GM23248 (cell line): Measurements from ENCODE around the gene LCT. TPM values are rescaled to one million over a fixed set of nuclear protein-coding genes. Genes with fewer than 3 reads are reported as not detected.

Source experiments
- DNase-seq: peaks from one replicate; pipeline ENCODE4 v3.0.0-alpha.2; 2015
- H2AFZ ChIP-seq: fragments of 200-600 bp; sonication (generic); 2 replicates; pipeline ENCODE4 v1.6.1; 2016; ENCODE audit warnings: antibody characterized with exemption
- H3F3A ChIP-seq: fragments of 200-600 bp; sonication (generic); 2 replicates; pipeline ENCODE4 v1.6.1; 2016; ENCODE audit warnings: mild to moderate bottlenecking, antibody characterized with exemption, mixed run types; ENCODE audit not compliant: insufficient read depth
- H3K27ac ChIP-seq: fragments of 200-600 bp; sonication (generic); 2 replicates; pipeline ENCODE4 v1.5.1; 2016; ENCODE audit warnings: mild to moderate bottlenecking
- H3K27me3 ChIP-seq: fragments of 200-600 bp; sonication (generic); replicated peaks from 2 replicates; pipeline ENCODE4 v1.6.1; 2016; ENCODE audit warnings: mild to moderate bottlenecking; ENCODE audit not compliant: insufficient read depth
- H3K36me3 ChIP-seq: fragments of 200-600 bp; sonication (generic); 2 replicates; pipeline ENCODE4 v1.6.1; 2016; ENCODE audit warnings: low read depth, mild to moderate bottlenecking
- H3K4me1 ChIP-seq: fragments of 200-600 bp; sonication (generic); 2 replicates; pipeline ENCODE4 v1.6.1; 2016; ENCODE audit warnings: mild to moderate bottlenecking; ENCODE audit not compliant: insufficient read depth
- H3K4me2 ChIP-seq: fragments of 200-600 bp; sonication (generic); one replicate; pipeline ENCODE4 v1.6.1; 2016; ENCODE audit warnings: mild to moderate bottlenecking; ENCODE audit not compliant: unreplicated experiment
- H3K4me3 ChIP-seq: fragments of 200-600 bp; sonication (generic); 2 replicates; pipeline ENCODE4 v1.5.1; 2016; ENCODE audit warnings: mild to moderate bottlenecking
- H3K79me2 ChIP-seq: fragments of 200-600 bp; sonication (generic); 2 replicates; pipeline ENCODE4 v1.6.1; 2016; ENCODE audit warnings: mild to moderate bottlenecking; ENCODE audit not compliant: insufficient read depth
- H3K9ac ChIP-seq: fragments of 200-600 bp; sonication (generic); 2 replicates; pipeline ENCODE4 v1.6.1; 2016; ENCODE audit warnings: mild to moderate bottlenecking
- H3K9me2 ChIP-seq: fragments of 200-600 bp; sonication (generic); 2 replicates; pipeline ENCODE4 v1.6.1; 2016; ENCODE audit warnings: mixed run types, mild to moderate bottlenecking, moderate library complexity; ENCODE audit not compliant: insufficient read depth
- H3K9me3 ChIP-seq: fragments of 200-600 bp; sonication (generic); one replicate; pipeline ENCODE4 v1.6.1; 2017; ENCODE audit warnings: low read depth
- H4K20me1 ChIP-seq: fragments of 200-600 bp; sonication (generic); 2 replicates; pipeline ENCODE4 v1.6.0; 2016; ENCODE audit not compliant: insufficient read depth
- EZH2 ChIP-seq: fragments of 200-600 bp; sonication (generic); IDR thresholded peaks from 2 replicates; pipeline ENCODE4 v1.6.1; 2018; ENCODE audit warnings: antibody characterized with exemption, mild to moderate bottlenecking; ENCODE audit not compliant: insufficient read depth, poor library complexity, severe bottlenecking
- EZH2phosphoT487 ChIP-seq: fragments of 200-600 bp; sonication (generic); IDR thresholded peaks from 2 replicates; pipeline ENCODE4 v1.6.1; 2018; ENCODE audit warnings: antibody characterized with exemption, moderate library complexity, mild to moderate bottlenecking, low read depth; ENCODE audit not compliant: insufficient read depth
- WGBS, 2 experiments: methylation state at CpG; one replicate each; pipeline ENCODE4 v1.1.6; 2015 to 2017; ENCODE audit warnings: low lambda C conversion rate in 2 of 2, low coverage in 1 of 2; ENCODE audit errors: missing lambda C conversion rate in 2 of 2; 5-methylcytosine and 5-hydroxymethylcytosine counted together
- in situ Hi-C: fragments of 300-500 bp; cut with MboI; formaldehyde crosslinking; loops from 2 replicates; pipeline ENCODE4 v1.15.0; 2020
- polyA plus RNA-seq: library from polyadenylated mRNA; unstranded; fragments of >200 nt; fragmentation: Nextera tagmentation; extraction: Ambion mirVana; gene quantifications from 2 replicates; pipeline ENCODE4 v1.2.1, GENCODE V29; 2016
- total RNA-seq: library from RNA; depleted of rRNA; stranded (reverse); fragments of >200 nt; shearing (Covaris generic); gene quantifications from 2 replicates; pipeline ENCODE4 v1.2.3, GENCODE V29; 2014

LCT gene
- total and polyA plus RNA-seq, 2 experiments from 2014 or later, result under 0.01 TPM; not detected in 1

GRCh38 chr2:135876066-135876711 lies 39.2 kb upstream of the LCT start, which contains the start of gene MCM6:
TSS of gene MCM6 (minus strand) at chr2:135876443. CDS start at chr2:135876365, 78 bp downstream.
- DNase-seq, result peak; percentile 99
- 0 out of 2 replicates have a peak, but pooled peaks cover 5% of the 10 kb centered on the region for H3K36me3 ChIP-seq
- H3K27me3 ChIP-seq, result no peaks in the 10 kb centered on the region
- no peaks in the 10 kb centered on the region for H3K9me3 ChIP-seq
- in situ Hi-C loops, result no loop called here
- peak within 1 kb of the TSS; percentile 82 for H2AFZ ChIP-seq
- H3K9ac ChIP-seq, result peak within 1 kb of the TSS; percentile 88
- no peaks in the 10 kb centered on the region for H3F3A ChIP-seq
- no peaks in the 10 kb centered on the region for H4K20me1 ChIP-seq
- peaks cover 30% of the 10 kb centered on the region for H3K79me2 ChIP-seq
- no peaks in the 10 kb centered on the region for H3K9me2 ChIP-seq
- H3K27ac ChIP-seq, result peak within 1 kb of the TSS; percentile 78
- H3K4me3 ChIP-seq, result peak within 1 kb of the TSS; percentile 86
- 1 to 2% methylated on average over 50 of the region's 71 CpGs for WGBS, 2 experiments
- TF ChIP-seq EZH2, result no peak
- no peak for TF ChIP-seq EZH2phosphoT487
- H3K4me2 ChIP-seq, result peak within 1 kb of the TSS; percentile 80
- H3K4me1 ChIP-seq, result peaks cover 8% of the 10 kb centered on the region; the same call in 1 of the 2 replicates

- Histone ChIP-seq H3K27me3 (no peaks in the 10 kb centered on the region), H3K4me2 (peak overlapping the region; percentile 80), H3K79me2 (peaks cover 30% of the 10 kb centered on the region), H3K36me3 (0 out of 2 replicates have a peak, but pooled peaks cover 5% of the 10 kb centered on the region), H3K4me3 (peak overlapping the region; percentile 86), H3F3A (no peaks in the 10 kb centered on the region), H3K9me2 (no peaks in the 10 kb centered on the region), H3K9ac (peak overlapping the region; percentile 88), H4K20me1 (no peaks in the 10 kb centered on the region), H3K9me3 (no peaks in the 10 kb centered on the region), H2AFZ (peak overlapping the region; percentile 82), H3K4me1 (peaks cover 8% of the 10 kb centered on the region; the same call in 1 of the 2 replicates), H3K27ac (peak overlapping the region; percentile 78)
- WGBS, 2 experiments, result 1 to 2% methylated on average over 26 of the region's 26 CpGs
- in situ Hi-C loops, result no loop called here
- TF ChIP-seq EZH2, result no peak
- no peak for TF ChIP-seq EZH2phosphoT487
- peak; percentile 83 for DNase-seq
These were observed 38.6 kb upstream of the LCT start for GRCh38 chr2:135875491-135876065.

GRCh38 chr2:135874777-135875365 lies 37.9 kb upstream of the LCT start:
- no peak overlapping the region for H3K27ac ChIP-seq
- H3K27me3 ChIP-seq, result no peaks in the 10 kb centered on the region
- H4K20me1 ChIP-seq, result no peaks in the 10 kb centered on the region
- peaks cover 30% of the 10 kb centered on the region for H3K79me2 ChIP-seq
- no peaks in the 10 kb centered on the region for H3K9me3 ChIP-seq
- H3K4me1 ChIP-seq, result peaks cover 8% of the 10 kb centered on the region; the same call in 1 of the 2 replicates
- H2AFZ ChIP-seq, result no peak overlapping the region
- peaks cover 7% of the 10 kb centered on the region; the same call in 1 of the 2 replicates for H3K36me3 ChIP-seq
- no peaks in the 10 kb centered on the region for H3K9me2 ChIP-seq
- peak overlapping the region; percentile 80 for H3K4me2 ChIP-seq
- H3K9ac ChIP-seq, result peak overlapping the region; percentile 88; the same call in 1 of the 2 replicates
- in situ Hi-C loops, result no loop called here
- peak; percentile 4 for DNase-seq
- 82 to 84% methylated on average over 19 of the region's 19 CpGs for WGBS, 2 experiments
- no peaks in the 10 kb centered on the region for H3F3A ChIP-seq
- peak overlapping the region; percentile 86 for H3K4me3 ChIP-seq
- TF ChIP-seq EZH2phosphoT487, result no peak
- TF ChIP-seq EZH2, result no peak

- DNase-seq, result no peak
- 100% methylated on average over 1 of the region's 1 CpG for WGBS, 2 experiments
- peaks cover 27% of the 10 kb centered on the region for H3K36me3 ChIP-seq
These were observed 33.6 kb upstream of the LCT start for GRCh38 chr2:135870571-135870970.

More at GRCh38 chr2:135870571-135870970, 33.6 kb upstream of the LCT start:
- Histone ChIP-seq H3K9ac (no peak overlapping the region), H3K9me2 (no peaks in the 10 kb centered on the region), H2AFZ (no peak overlapping the region), H3K4me3 (no peak overlapping the region), H3K27me3 (no peaks in the 10 kb centered on the region), H3K79me2 (peaks cover 30% of the 10 kb centered on the region), H3K4me1 (peaks cover 8% of the 10 kb centered on the region; the same call in 1 of the 2 replicates), H3K4me2 (no peak overlapping the region), H3K9me3 (no peaks in the 10 kb centered on the region), H3F3A (no peaks in the 10 kb centered on the region), H3K27ac (no peak overlapping the region), H4K20me1 (no peaks in the 10 kb centered on the region)
- no peak for TF ChIP-seq EZH2
- TF ChIP-seq EZH2phosphoT487, result no peak
- in situ Hi-C loops, result no loop called here
